ENCODE results near the gene GSK3B.

DNA sequence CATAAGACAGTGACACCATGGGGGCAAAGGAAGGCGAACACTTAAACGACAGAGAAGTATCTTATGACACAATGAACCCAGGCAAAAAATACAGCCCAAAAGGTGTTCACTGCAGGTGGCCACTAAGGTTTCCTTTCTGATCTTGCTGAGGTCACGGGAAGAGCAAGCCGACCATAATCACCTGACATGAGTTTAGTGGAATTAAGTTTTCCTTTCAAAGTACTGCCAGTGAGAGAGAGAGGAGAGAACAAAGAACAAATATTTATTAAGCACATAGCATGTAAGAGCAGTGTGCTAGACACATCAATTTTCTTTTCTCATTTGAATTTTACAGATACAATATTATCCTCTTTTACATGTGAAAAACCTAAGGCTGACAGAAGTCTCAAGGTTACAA, 210.1 kb downstream of the GSK3B start:
- TF ChIP-seq, protein P1, sequence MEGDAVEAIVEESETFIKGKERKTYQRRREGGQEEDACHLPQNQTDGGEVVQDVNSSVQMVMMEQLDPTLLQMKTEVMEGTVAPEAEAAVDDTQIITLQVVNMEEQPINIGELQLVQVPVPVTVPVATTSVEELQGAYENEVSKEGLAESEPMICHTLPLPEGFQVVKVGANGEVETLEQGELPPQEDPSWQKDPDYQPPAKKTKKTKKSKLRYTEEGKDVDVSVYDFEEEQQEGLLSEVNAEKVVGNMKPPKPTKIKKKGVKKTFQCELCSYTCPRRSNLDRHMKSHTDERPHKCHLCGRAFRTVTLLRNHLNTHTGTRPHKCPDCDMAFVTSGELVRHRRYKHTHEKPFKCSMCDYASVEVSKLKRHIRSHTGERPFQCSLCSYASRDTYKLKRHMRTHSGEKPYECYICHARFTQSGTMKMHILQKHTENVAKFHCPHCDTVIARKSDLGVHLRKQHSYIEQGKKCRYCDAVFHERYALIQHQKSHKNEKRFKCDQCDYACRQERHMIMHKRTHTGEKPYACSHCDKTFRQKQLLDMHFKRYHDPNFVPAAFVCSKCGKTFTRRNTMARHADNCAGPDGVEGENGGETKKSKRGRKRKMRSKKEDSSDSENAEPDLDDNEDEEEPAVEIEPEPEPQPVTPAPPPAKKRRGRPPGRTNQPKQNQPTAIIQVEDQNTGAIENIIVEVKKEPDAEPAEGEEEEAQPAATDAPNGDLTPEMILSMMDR (IDR thresholded peaks at IDR 0.05; ENCODE audit: extremely low read depth in 1 of 2, insufficient read depth in 1 of 2, low read depth in 1 of 2, low read length in 2 of 2), result no peak
- no peak for TF ChIP-seq POLR2AphosphoS5 (IDR thresholded peaks at IDR 0.05; ENCODE audit: insufficient read depth, low read depth, low read length)
- TF ChIP-seq, protein P2, sequence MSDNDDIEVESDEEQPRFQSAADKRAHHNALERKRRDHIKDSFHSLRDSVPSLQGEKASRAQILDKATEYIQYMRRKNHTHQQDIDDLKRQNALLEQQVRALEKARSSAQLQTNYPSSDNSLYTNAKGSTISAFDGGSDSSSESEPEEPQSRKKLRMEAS (IDR thresholded peaks at IDR 0.05; ENCODE audit: insufficient read depth, insufficient read length), result no peak
- no peak for TF ChIP-seq POLR2A (IDR thresholded peaks at IDR 0.05; ENCODE audit: low read depth, low read length)
- TF ChIP-seq MYC (IDR thresholded peaks at IDR 0.05; ENCODE audit: low read depth, low read length), result no peak
